Endothelial cell of umbilical vein (primary cell): ENCODE results near the gene D2HGDH. TPM values are rescaled to one million over a fixed set of nuclear protein-coding genes. Genes with fewer than 3 reads are reported as not detected.

Experiments used
- BruUV-seq: library from RNA; stranded (reverse); fragments of 400-500 nt; replicated peaks from 2 replicates; lab custom pipeline; 2021; lab: Mats Ljungman, UMichigan
- CTCF ChIA-PET: fragments of 300-600, 350-600 bp; sonication (Branson Sonifier 250); formaldehyde crosslinking; loops from one replicate; lab custom pipeline; 2021; ENCODE audit warnings: antibody characterized with exemption, inconsistent platforms; lab: Charles Lee
- POLR2A ChIA-PET: fragments of 300-600, 350-600 bp; sonication (Branson Sonifier 250); formaldehyde crosslinking; loops from one replicate; lab custom pipeline; 2021; ENCODE audit warnings: antibody characterized with exemption, inconsistent platforms; lab: Charles Lee
- DNase-seq: peaks from one replicate; pipeline ENCODE4 v3.0.0-alpha.2; 2011; ENCODE audit warnings: low read depth, low spot score
- FAIRE-seq: peaks from 2 replicates; lab custom pipeline; 2011; peaks lifted over from hg19 to GRCh38; lab: Jason Lieb, UNC
- H2AFZ ChIP-seq: 2 replicates; pipeline ENCODE4 v1.6.0; 2012; ENCODE audit warnings: low read depth, low read length, control low read depth, inconsistent platforms
- H3K27ac ChIP-seq: 2 replicates; pipeline ENCODE4 v1.5.1; 2011; ENCODE audit warnings: low read depth, mild to moderate bottlenecking, control low read depth, low read length, moderate library complexity; ENCODE audit not compliant: insufficient read depth
- H3K27me3 ChIP-seq, 2 experiments: 2 replicates each; pipeline versions ENCODE4 v1.6.0 to v1.6.1; 2011; ENCODE audit warnings: low read length in 2 of 2, mixed read lengths in 1 of 2; ENCODE audit not compliant: control insufficient read depth in 2 of 2, insufficient read depth in 2 of 2
- H3K36me3 ChIP-seq, 2 experiments: 2 replicates in 1 of 2; 3 replicates in 1 of 2; pipeline ENCODE4 v1.5.1; 2011; ENCODE audit warnings: low read length in 2 of 2, mild to moderate bottlenecking in 1 of 2, moderate library complexity in 1 of 2; ENCODE audit not compliant: control insufficient read depth in 2 of 2, insufficient read depth in 2 of 2; ENCODE audit errors: extremely low read depth in 1 of 2
- H3K4me1 ChIP-seq: 3 replicates; pipeline ENCODE4 v1.5.1; 2011; ENCODE audit warnings: mild to moderate bottlenecking, low read length; ENCODE audit not compliant: control insufficient read depth, insufficient read depth; ENCODE audit errors: extremely low read depth
- H3K4me2 ChIP-seq: 2 replicates; pipeline ENCODE4 v1.6.1; 2011; ENCODE audit warnings: low read length, control low read depth, mixed read lengths; ENCODE audit not compliant: insufficient read depth
- H3K4me3 ChIP-seq, 3 experiments: fragments of 200-600 bp in 1 of 3; sonication (generic), shearing (Covaris generic) in 1 of 3; replicated peaks in 1 of 3; 2 replicates each; pipeline ENCODE4 v1.5.1; 2011 to 2016; ENCODE audit warnings: control low read depth in 3 of 3, low read length in 3 of 3, mild to moderate bottlenecking in 2 of 3, inconsistent platforms in 1 of 3, low read depth in 1 of 3, moderate library complexity in 1 of 3; ENCODE audit not compliant: insufficient read depth in 1 of 3
- H3K79me2 ChIP-seq: 2 replicates; pipeline ENCODE4 v1.6.0; 2012; ENCODE audit warnings: low read length, inconsistent platforms; ENCODE audit not compliant: control insufficient read depth, insufficient read depth
- H3K9ac ChIP-seq: replicated peaks from 2 replicates; pipeline ENCODE3; 2011; ENCODE audit warnings: low read length, control low read depth; ENCODE audit not compliant: insufficient read depth; ENCODE audit errors: extremely low read depth
- H3K9me1 ChIP-seq: replicated peaks from 3 replicates; pipeline ENCODE4 v1.6.0; 2011; ENCODE audit warnings: mild to moderate bottlenecking, low read length; ENCODE audit not compliant: control insufficient read depth, insufficient read depth; ENCODE audit errors: extremely low read depth
- H3K9me3 ChIP-seq: replicated peaks from 2 replicates; pipeline ENCODE4 v1.5.1; 2012; ENCODE audit warnings: low read length, inconsistent platforms; ENCODE audit not compliant: control insufficient read depth, insufficient read depth
- H4K20me1 ChIP-seq: replicated peaks from 2 replicates; pipeline ENCODE3; 2011; ENCODE audit warnings: mild to moderate bottlenecking, low read length; ENCODE audit not compliant: control insufficient read depth, insufficient read depth; ENCODE audit errors: extremely low read depth
- CTCF ChIP-seq, 2 donors: IDR thresholded peaks; 1 replicate in 1 of 2; 2 replicates in 1 of 2; pipeline ENCODE4 v1.5.1; 2011; ENCODE audit warnings: low read length in 2 of 2, mild to moderate bottlenecking in 2 of 2, moderate library complexity in 2 of 2, control low read depth in 1 of 2, inconsistent platforms in 1 of 2, low read depth in 1 of 2; ENCODE audit not compliant: insufficient read depth in 1 of 2; ENCODE audit errors: extremely low read depth in 1 of 2
- EZH2 ChIP-seq: IDR thresholded peaks from 2 replicates; pipeline ENCODE4 v1.6.1; 2012; ENCODE audit warnings: borderline replicate concordance, low read depth, mild to moderate bottlenecking, moderate library complexity, low read length, inconsistent platforms; ENCODE audit not compliant: severe bottlenecking
- FOS ChIP-seq: IDR thresholded peaks from 2 replicates; pipeline ENCODE4 v1.6.1; 2011; ENCODE audit warnings: mild to moderate bottlenecking, low read length, moderate library complexity, borderline replicate concordance; ENCODE audit not compliant: insufficient read depth
- GATA2 ChIP-seq: IDR thresholded peaks from 2 replicates; pipeline ENCODE4 v1.7.0; 2011; ENCODE audit warnings: low read depth, mild to moderate bottlenecking, moderate library complexity, mixed read lengths, low read length; ENCODE audit not compliant: insufficient read length, insufficient read depth
- JUN ChIP-seq: IDR thresholded peaks from 2 replicates; pipeline ENCODE4 v1.6.1; 2011; ENCODE audit warnings: borderline replicate concordance, low read depth; ENCODE audit not compliant: insufficient read length, insufficient read depth
- MYC ChIP-seq: IDR thresholded peaks from one replicate; pipeline ENCODE4 v1.6.1; 2011; ENCODE audit warnings: mild to moderate bottlenecking, low read depth, low read length
- POLR2A ChIP-seq: IDR thresholded peaks from 2 replicates; pipeline ENCODE4 v1.6.1; 2012; ENCODE audit warnings: low read depth, mild to moderate bottlenecking, control low read depth, low read length
- POLR2AphosphoS5 ChIP-seq: IDR thresholded peaks from 2 replicates; pipeline ENCODE4 v1.6.1; 2012; ENCODE audit warnings: low read depth, mild to moderate bottlenecking, control low read depth, low read length, moderate library complexity; ENCODE audit not compliant: insufficient read depth
- dilution Hi-C: fragments of 300-500 bp; cut with MboI; formaldehyde crosslinking; loops from one replicate; pipeline ENCODE4 v1.15.0; 2019; ENCODE audit warnings: low sequenced_read_pairs; ENCODE audit not compliant: extremely low pct_ligation_motif_present
- intact Hi-C: fragments of 100-400 bp; cut with micrococcal nuclease; formaldehyde crosslinking; loops from one replicate; pipeline ENCODE4 v1.10.0; 2022
- polyA plus RNA-seq, 4 experiments: library from polyadenylated mRNA; depleted of rRNA in 3 of 4; stranded (reverse) in 3 of 4; unstranded in 1 of 4; fragments of >200 nt; gene quantifications; 2 replicates each; pipeline versions ENCODE4 v1.2.1 to v1.2.3, GENCODE V29; 2011 to 2012; ENCODE audit warnings: missing spikeins in 1 of 4
- total RNA-seq: library from RNA; stranded (reverse); gene quantifications from 2 replicates; pipeline ENCODE4 v1.2.3, GENCODE V29; 2021
- TF ChIP-seq, protein P1 (sequence below): IDR thresholded peaks from 2 replicates; pipeline ENCODE4 v1.6.1; 2011; ENCODE audit not compliant: insufficient read depth, insufficient read length

The D2HGDH gene
- total and polyA plus RNA-seq, 2 donors (not counting 3 experiments of a cell fraction or from before 2014, with no cell fraction given): 22.3 TPM

DNA sequence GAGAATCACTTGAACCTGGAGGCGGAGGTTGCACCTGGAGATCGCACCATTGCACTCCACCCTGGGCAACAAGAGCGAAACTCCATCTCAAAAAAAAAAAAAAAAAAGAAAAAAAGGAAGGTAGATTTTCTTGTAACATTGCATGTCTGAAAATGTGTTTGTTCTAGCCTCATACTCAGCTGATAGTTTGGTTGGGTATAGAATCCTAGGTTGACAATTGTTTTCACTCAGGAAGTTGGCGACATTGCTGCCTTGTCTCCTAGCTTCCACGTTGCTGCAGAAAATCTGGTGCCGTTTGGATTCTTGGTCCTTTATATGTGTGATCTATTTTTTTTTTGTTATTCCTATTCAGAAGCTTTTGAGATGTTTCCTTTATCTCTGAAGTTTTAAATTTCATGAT lies 27.9 kb upstream of the D2HGDH start:
- ChIA-PET CTCF (no interaction called here), POLR2A (interaction anchor here (0.7 to 0.8 kb wide), 2 partner anchors 19 to 63 kb away, joined by 4 to 5 read pairs; no protein-coding TSS in a partner anchor)
- Histone ChIP-seq H3K4me3 (no peak overlapping the region), H3K27ac (no peak overlapping the region), H3K27me3 (no peaks in the 10 kb centered on the region), H4K20me1 (no peaks in the 10 kb centered on the region), H3K79me2 (peaks cover 10% of the 10 kb centered on the region), H3K4me2 (no peak overlapping the region), H3K36me3 (peaks cover 2 to 13% of the 10 kb centered on the region in 2 experiments), H2AFZ (no peak overlapping the region), H3K9me3 (no peaks in the 10 kb centered on the region), H3K9me1 (no peaks in the 10 kb centered on the region), H3K9ac (no peak overlapping the region), H3K4me1 (peaks cover 6% of the 10 kb centered on the region)
- FAIRE-seq (no peak), DNase-seq (no peak)
- dilution Hi-C loops: no loop called here
- TF ChIP-seq, protein P1, sequence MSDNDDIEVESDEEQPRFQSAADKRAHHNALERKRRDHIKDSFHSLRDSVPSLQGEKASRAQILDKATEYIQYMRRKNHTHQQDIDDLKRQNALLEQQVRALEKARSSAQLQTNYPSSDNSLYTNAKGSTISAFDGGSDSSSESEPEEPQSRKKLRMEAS: no peak
- no peak for TF ChIP-seq EZH2
- TF ChIP-seq CTCF (IDR thresholded peaks at IDR 0.05; ENCODE audit: extremely low read depth in 1 of 2, insufficient read depth in 1 of 2, low read depth in 1 of 2, low read length in 2 of 2): no peak
- TF ChIP-seq GATA2: no peak
- TF ChIP-seq JUN: no peak
- TF ChIP-seq POLR2A: no peak
- TF ChIP-seq FOS: no peak
- TF ChIP-seq MYC: no peak
- no peak for TF ChIP-seq POLR2AphosphoS5
- no TSS peak for BruUV-seq
- intact Hi-C loops: no loop called here
